Adrenal gland (tissue), 5 donors: Measurements from ENCODE around the gene ZNF367.

Experiments used
- CTCF ChIP-seq, 6 experiments: fragments of 450-650 bp in 4 of 6; fragments of 200-600 bp in 2 of 6; sonication (generic) in 1 of 6; IDR thresholded peaks; 1 replicate in 5 of 6; 2 replicates in 1 of 6; pipeline versions ENCODE4 v1.5.1 to v1.8.0; 2016 to 2021; ENCODE audit warnings: antibody characterized with exemption in 6 of 6, mild to moderate bottlenecking in 2 of 6, moderate library complexity in 1 of 6
- POLR2A ChIP-seq, 2 donors: fragments of 450-650 bp; IDR thresholded peaks; one replicate each; pipeline ENCODE4 v1.6.1; 2017; ENCODE audit warnings: antibody characterized with exemption in 2 of 2, mild to moderate bottlenecking in 2 of 2, moderate library complexity in 1 of 2
- donor health status: DM: no; HTN: no; CAD: no.

GRCh38 chr9:96457266-96457665, 39.1 kb upstream of the ZNF367 start:
- TF ChIP-seq CTCF (IDR thresholded peaks at IDR 0.05) (no peak), POLR2A (IDR thresholded peaks at IDR 0.05) (no peak)
